Measurements from ENCODE around the gene DNAH2. TPM values are rescaled to one million over a fixed set of nuclear protein-coding genes. Genes with fewer than 3 reads are reported as not detected.

The DNAH2 gene
- total and polyA plus RNA-seq, 9 of the 15 experiments (the other 6 are each of a cell fraction or from before 2014, with no cell fraction given): 0.03 TPM; not detected in 8

- TF ChIP-seq RFX7 (CRISPR knock-in tag; IDR thresholded peaks at IDR 0.05) (no peak), FOXP1 (CRISPR knock-in tag; IDR thresholded peaks at IDR 0.05) (peak; percentile 62; the same call in 1 of the 2 replicates), PHF21A (IDR thresholded peaks at IDR 0.05; ENCODE audit: borderline replicate concordance, low read depth) (no peak), COPS2 (conservative IDR thresholded peaks at IDR 0.05) (no peak), ZNF699 (CRISPR knock-in tag; IDR thresholded peaks at IDR 0.05; ENCODE audit: insufficient replicate concordance) (no peak), SP1 (CRISPR knock-in tag; IDR thresholded peaks at IDR 0.05) (peak; percentile 74; the same call in 1 of the 2 replicates), PPARD (CRISPR knock-in tag; IDR thresholded peaks at IDR 0.05) (no peak), MYC (IDR thresholded peaks at IDR 0.05; ENCODE audit: low read depth, low read length) (peak; percentile 99), MYC (CRISPR knock-in tag; IDR thresholded peaks at IDR 0.05; ENCODE audit: borderline replicate concordance, low read depth) (peak; percentile 68; the same call in 1 of the 2 replicates), ELF4 (CRISPR knock-in tag; IDR thresholded peaks at IDR 0.05) (no peak), POLR2AphosphoS2 (IDR thresholded peaks at IDR 0.05; ENCODE audit: low read length) (peak; percentile 88; the same call in 1 of the 2 replicates), NR2C1 (IDR thresholded peaks at IDR 0.05) (peak; percentile 40; the same call in 1 of the 2 replicates), NR2C1 (tag; IDR thresholded peaks at IDR 0.05) (peak; percentile 81), NUFIP1 (IDR thresholded peaks at IDR 0.05; ENCODE audit: partially characterized antibody) (no peak), FOSL1 (tag; conservative IDR thresholded peaks at IDR 0.05) (peak; percentile 84), CEBPB (tag; IDR thresholded peaks at IDR 0.05) (no peak), ILK (tag; IDR thresholded peaks at IDR 0.05; ENCODE audit: borderline replicate concordance, low read depth) (no peak), SRSF7 (optimal IDR thresholded peaks at IDR 0.05; ENCODE audit: low read depth, low read length) (no peak), HDGF (IDR thresholded peaks at IDR 0.05) (no peak), CBX8 (IDR thresholded peaks at IDR 0.05; ENCODE audit: borderline replicate concordance, extremely low read depth, low read depth, low read length, poor library complexity, severe bottlenecking) (no peak), SMAD1 (IDR thresholded peaks at IDR 0.05; ENCODE audit: low read depth, low read length, partially characterized antibody) (peak; percentile 91)
- TF ChIP-seq, protein P1, sequence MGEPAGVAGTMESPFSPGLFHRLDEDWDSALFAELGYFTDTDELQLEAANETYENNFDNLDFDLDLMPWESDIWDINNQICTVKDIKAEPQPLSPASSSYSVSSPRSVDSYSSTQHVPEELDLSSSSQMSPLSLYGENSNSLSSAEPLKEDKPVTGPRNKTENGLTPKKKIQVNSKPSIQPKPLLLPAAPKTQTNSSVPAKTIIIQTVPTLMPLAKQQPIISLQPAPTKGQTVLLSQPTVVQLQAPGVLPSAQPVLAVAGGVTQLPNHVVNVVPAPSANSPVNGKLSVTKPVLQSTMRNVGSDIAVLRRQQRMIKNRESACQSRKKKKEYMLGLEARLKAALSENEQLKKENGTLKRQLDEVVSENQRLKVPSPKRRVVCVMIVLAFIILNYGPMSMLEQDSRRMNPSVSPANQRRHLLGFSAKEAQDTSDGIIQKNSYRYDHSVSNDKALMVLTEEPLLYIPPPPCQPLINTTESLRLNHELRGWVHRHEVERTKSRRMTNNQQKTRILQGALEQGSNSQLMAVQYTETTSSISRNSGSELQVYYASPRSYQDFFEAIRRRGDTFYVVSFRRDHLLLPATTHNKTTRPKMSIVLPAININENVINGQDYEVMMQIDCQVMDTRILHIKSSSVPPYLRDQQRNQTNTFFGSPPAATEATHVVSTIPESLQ (CRISPR knock-in tag; IDR thresholded peaks at IDR 0.05): 0 out of 2 replicates have a peak, but pooled peaks have one; percentile 13
- TF ChIP-seq, protein P2, sequence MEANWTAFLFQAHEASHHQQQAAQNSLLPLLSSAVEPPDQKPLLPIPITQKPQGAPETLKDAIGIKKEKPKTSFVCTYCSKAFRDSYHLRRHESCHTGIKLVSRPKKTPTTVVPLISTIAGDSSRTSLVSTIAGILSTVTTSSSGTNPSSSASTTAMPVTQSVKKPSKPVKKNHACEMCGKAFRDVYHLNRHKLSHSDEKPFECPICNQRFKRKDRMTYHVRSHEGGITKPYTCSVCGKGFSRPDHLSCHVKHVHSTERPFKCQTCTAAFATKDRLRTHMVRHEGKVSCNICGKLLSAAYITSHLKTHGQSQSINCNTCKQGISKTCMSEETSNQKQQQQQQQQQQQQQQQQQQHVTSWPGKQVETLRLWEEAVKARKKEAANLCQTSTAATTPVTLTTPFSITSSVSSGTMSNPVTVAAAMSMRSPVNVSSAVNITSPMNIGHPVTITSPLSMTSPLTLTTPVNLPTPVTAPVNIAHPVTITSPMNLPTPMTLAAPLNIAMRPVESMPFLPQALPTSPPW (CRISPR knock-in tag; IDR thresholded peaks at IDR 0.05): no peak
- TF ChIP-seq, protein P3, sequence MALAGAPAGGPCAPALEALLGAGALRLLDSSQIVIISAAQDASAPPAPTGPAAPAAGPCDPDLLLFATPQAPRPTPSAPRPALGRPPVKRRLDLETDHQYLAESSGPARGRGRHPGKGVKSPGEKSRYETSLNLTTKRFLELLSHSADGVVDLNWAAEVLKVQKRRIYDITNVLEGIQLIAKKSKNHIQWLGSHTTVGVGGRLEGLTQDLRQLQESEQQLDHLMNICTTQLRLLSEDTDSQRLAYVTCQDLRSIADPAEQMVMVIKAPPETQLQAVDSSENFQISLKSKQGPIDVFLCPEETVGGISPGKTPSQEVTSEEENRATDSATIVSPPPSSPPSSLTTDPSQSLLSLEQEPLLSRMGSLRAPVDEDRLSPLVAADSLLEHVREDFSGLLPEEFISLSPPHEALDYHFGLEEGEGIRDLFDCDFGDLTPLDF (CRISPR knock-in tag; IDR thresholded peaks at IDR 0.05): 0 out of 2 replicates have a peak, but pooled peaks have one; percentile 10
These were observed 30.3 kb upstream of the DNAH2 start, which contains the start of gene TP53 (continued) for GRCh38 chr17:7687072-7687907.

Data from K562 (cell line).